ENCODE data around the gene MALL.

GRCh38 chr2:110107092-110108079 is 8.2 kb downstream of the MALL start:
- TF ChIP-seq POLR2AphosphoS5 (IDR thresholded peaks at IDR 0.05; ENCODE audit: low read depth, low read length): no peak
- no peak for TF ChIP-seq POLR2A (IDR thresholded peaks at IDR 0.05; ENCODE audit: low read depth, low read length)
- no peak for TF ChIP-seq TAF1 (IDR thresholded peaks at IDR 0.05; ENCODE audit: low read depth, low read length)
- no peak for TF ChIP-seq SPI1 (IDR thresholded peaks at IDR 0.05; ENCODE audit: low read depth, low read length)
